SU-DHL-6 (cell line): ENCODE results near the gene IL10.

Experiments
- H2AFZ ChIP-seq: fragments of 200-600 bp; sonication (generic); 2 replicates; pipeline ENCODE4 v1.6.1; 2014; ENCODE audit warnings: low read depth, mild to moderate bottlenecking, moderate library complexity, mixed read lengths, antibody characterized with exemption, low read length; ENCODE audit not compliant: severe bottlenecking
- H3F3A ChIP-seq: fragments of 200-600 bp; shearing (Covaris generic); 2 replicates; pipeline ENCODE4 v1.6.0; 2016; ENCODE audit warnings: antibody characterized with exemption, mild to moderate bottlenecking; ENCODE audit not compliant: insufficient read depth
- H3K27ac ChIP-seq: fragments of 200-600 bp; sonication (generic); 2 replicates; pipeline ENCODE4 v1.5.1; 2016; ENCODE audit warnings: low read depth, mild to moderate bottlenecking, low read length, moderate library complexity, mixed read lengths
- H3K27me3 ChIP-seq: fragments of 200-600 bp; sonication (generic), shearing (Covaris generic); 2 replicates; pipeline ENCODE4 v1.6.0; 2014; ENCODE audit warnings: mild to moderate bottlenecking, low read length
- H3K36me3 ChIP-seq: fragments of 200-600 bp; sonication (generic); 2 replicates; pipeline ENCODE4 v1.6.1; 2014; ENCODE audit warnings: mild to moderate bottlenecking, low read length, mixed read lengths
- H3K4me2 ChIP-seq: fragments of 300-600, 200-600 bp; shearing (Covaris generic), sonication (generic); 2 replicates; pipeline ENCODE4 v1.6.0; 2014; ENCODE audit warnings: low read length, low read depth, mild to moderate bottlenecking; ENCODE audit not compliant: poor library complexity, severe bottlenecking
- H3K4me3 ChIP-seq: fragments of 200-600 bp; sonication (generic); 2 replicates; pipeline ENCODE4 v1.5.1; 2014; ENCODE audit warnings: antibody characterized with exemption, low read length, mild to moderate bottlenecking, mixed read lengths; ENCODE audit not compliant: insufficient read depth, poor library complexity, severe bottlenecking
- H3K79me2 ChIP-seq: fragments of 200-600 bp; sonication (generic); 2 replicates; pipeline ENCODE4 v1.6.1; 2014; ENCODE audit warnings: mild to moderate bottlenecking, low read length, moderate library complexity; ENCODE audit not compliant: insufficient read depth
- H3K9ac ChIP-seq: fragments of 200-600 bp; sonication (generic); 2 replicates; pipeline ENCODE4 v1.7.0; 2014; ENCODE audit warnings: mild to moderate bottlenecking, low read length
- H3K9me2 ChIP-seq: fragments of 200-600 bp; sonication (generic); replicated peaks from 2 replicates; pipeline ENCODE4 v1.6.1; 2014; ENCODE audit warnings: low read length; ENCODE audit not compliant: insufficient read depth
- H3K9me3 ChIP-seq: fragments of 200-600 bp; sonication (generic); 2 replicates; pipeline ENCODE4 v1.6.1; 2014; ENCODE audit warnings: low read length, mixed read lengths; ENCODE audit not compliant: insufficient read depth
- H4K20me1 ChIP-seq: fragments of 200-600 bp; sonication (generic); 2 replicates; pipeline ENCODE4 v1.6.1; 2014; ENCODE audit warnings: low read depth, mild to moderate bottlenecking, antibody characterized with exemption, low read length, moderate library complexity, mixed read lengths
- EZH2phosphoT487 ChIP-seq: fragments of 200-600 bp; sonication (generic), shearing (Covaris generic); conservative IDR thresholded peaks from 2 replicates; pipeline ENCODE4 v1.6.1; 2018; ENCODE audit warnings: mild to moderate bottlenecking, antibody characterized with exemption, low read length, moderate library complexity, mixed read lengths
- TF ChIP-seq, protein P1 (sequence below): fragments of 200-600 bp; sonication (generic); IDR thresholded peaks from one replicate; pipeline ENCODE4 v1.5.1; 2017; ENCODE audit warnings: antibody characterized with exemption, mild to moderate bottlenecking, low read length, moderate library complexity; ENCODE audit not compliant: insufficient read depth, poor library complexity, severe bottlenecking

Gene IL10

DNA sequence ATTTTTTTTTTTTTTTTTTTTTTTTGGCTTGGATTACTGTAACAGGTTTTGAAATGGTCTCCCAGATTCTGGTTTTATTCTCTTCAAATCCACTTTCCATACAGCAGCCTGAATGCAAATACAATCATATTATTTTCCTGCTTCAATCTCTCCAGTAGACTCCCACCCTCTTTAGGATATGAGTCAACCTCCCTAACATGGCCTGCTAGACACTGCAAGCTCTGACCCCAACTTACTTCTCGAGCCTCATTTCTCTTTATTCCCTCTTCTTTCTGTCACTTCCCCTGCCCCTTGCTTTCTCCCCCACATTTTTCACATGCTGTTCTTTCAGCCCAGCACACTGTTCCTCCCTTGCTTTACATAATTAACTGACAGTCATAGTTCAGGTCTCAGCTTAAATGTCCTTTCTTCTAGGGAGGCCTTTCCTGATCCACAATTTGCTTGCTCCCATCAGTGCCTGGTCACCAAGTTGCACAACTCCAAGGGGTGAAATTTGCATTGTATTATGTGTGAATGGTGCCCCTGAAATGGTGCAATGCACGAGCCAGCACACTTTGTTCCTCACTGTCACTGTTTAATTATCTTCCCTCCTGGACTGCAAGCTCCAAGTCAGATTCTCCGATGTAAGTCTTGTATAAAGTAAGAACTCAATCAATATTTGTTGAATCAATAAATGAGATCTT lies 23.8 kb downstream of the IL10 start:
- H4K20me1 ChIP-seq, result no peaks in the 10 kb centered on the region
- no peaks in the 10 kb centered on the region for H3K27me3 ChIP-seq
- no peaks in the 10 kb centered on the region for H3K79me2 ChIP-seq
- no peak overlapping the region for H3K4me2 ChIP-seq
- H3K4me3 ChIP-seq, result no peak overlapping the region
- H2AFZ ChIP-seq, result no peak overlapping the region
- H3K27ac ChIP-seq, result no peak overlapping the region
- TF ChIP-seq, protein P1, sequence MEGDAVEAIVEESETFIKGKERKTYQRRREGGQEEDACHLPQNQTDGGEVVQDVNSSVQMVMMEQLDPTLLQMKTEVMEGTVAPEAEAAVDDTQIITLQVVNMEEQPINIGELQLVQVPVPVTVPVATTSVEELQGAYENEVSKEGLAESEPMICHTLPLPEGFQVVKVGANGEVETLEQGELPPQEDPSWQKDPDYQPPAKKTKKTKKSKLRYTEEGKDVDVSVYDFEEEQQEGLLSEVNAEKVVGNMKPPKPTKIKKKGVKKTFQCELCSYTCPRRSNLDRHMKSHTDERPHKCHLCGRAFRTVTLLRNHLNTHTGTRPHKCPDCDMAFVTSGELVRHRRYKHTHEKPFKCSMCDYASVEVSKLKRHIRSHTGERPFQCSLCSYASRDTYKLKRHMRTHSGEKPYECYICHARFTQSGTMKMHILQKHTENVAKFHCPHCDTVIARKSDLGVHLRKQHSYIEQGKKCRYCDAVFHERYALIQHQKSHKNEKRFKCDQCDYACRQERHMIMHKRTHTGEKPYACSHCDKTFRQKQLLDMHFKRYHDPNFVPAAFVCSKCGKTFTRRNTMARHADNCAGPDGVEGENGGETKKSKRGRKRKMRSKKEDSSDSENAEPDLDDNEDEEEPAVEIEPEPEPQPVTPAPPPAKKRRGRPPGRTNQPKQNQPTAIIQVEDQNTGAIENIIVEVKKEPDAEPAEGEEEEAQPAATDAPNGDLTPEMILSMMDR, result no peak
- TF ChIP-seq EZH2phosphoT487, result no peak
- H3K9me3 ChIP-seq, result no peaks in the 10 kb centered on the region
- H3K9me2 ChIP-seq, result no peaks in the 10 kb centered on the region
- H3K9ac ChIP-seq, result no peak overlapping the region
- no peaks in the 10 kb centered on the region for H3F3A ChIP-seq
- H3K36me3 ChIP-seq, result no peaks in the 10 kb centered on the region

DNA sequence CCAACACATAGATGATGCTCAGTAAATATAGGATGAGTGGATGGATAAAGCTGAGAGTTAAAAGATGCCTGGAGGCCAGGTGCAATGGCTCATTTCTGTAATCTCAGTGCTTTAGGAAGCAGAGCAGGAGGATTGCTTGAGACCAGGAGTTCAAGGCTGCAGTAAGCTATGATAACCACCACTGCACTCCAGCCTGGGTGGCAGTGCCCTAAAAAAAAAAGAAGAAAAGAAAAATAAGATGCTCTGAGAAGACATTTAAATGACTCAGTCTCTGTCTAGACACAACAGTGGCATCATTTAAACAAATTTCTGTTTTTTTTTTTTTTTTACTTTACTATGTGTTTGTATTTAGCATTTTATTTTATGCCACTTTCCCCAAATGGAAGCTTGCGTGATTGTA lies 27.0 kb downstream of the IL10 start:
- H3K9me3 ChIP-seq, result no peaks in the 10 kb centered on the region
- H3K27me3 ChIP-seq, result no peaks in the 10 kb centered on the region
- no peak overlapping the region for H3K4me3 ChIP-seq
- H3F3A ChIP-seq, result peaks cover 2% of the 10 kb centered on the region; the same call in 1 of the 2 replicates
- no peak overlapping the region for H3K9ac ChIP-seq
- no peaks in the 10 kb centered on the region for H3K9me2 ChIP-seq
- no peak overlapping the region for H3K27ac ChIP-seq
- no peak overlapping the region for H3K4me2 ChIP-seq
- no peak overlapping the region for H2AFZ ChIP-seq
- H3K36me3 ChIP-seq, result no peaks in the 10 kb centered on the region
- no peak for TF ChIP-seq EZH2phosphoT487
- TF ChIP-seq, protein P1, result no peak
- H4K20me1 ChIP-seq, result no peaks in the 10 kb centered on the region
- H3K79me2 ChIP-seq, result no peaks in the 10 kb centered on the region

DNA sequence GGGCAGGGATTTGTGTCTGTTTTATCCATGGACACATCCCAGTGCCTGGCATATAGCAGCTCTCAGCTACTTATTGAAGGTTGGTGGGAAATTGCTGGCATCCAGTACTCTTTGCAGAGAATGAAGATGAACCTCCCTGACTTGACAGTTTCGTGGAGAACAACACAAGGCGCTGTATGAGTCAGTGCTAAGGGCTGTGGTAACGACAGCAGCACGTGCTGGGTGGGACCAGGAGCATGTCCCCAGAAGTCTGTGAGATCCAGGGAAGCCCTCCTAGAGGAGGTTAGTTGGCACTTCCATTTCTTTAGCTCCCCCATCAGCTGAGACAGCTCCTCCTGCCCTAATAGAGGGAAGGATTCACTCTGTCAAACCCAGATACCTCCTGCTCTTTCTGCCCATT lies 27.6 kb downstream of the IL10 start:
- Histone ChIP-seq H4K20me1 (no peaks in the 10 kb centered on the region), H3K27ac (no peak overlapping the region), H3K27me3 (no peaks in the 10 kb centered on the region), H3K79me2 (no peaks in the 10 kb centered on the region), H3K4me3 (no peak overlapping the region), H3K9me3 (no peaks in the 10 kb centered on the region), H3K4me2 (no peak overlapping the region), H3K36me3 (no peaks in the 10 kb centered on the region), H3K9ac (no peak overlapping the region), H3K9me2 (no peaks in the 10 kb centered on the region), H3F3A (peaks cover 5% of the 10 kb centered on the region; the same call in 1 of the 2 replicates), H2AFZ (no peak overlapping the region)
- TF ChIP-seq, protein P1, result no peak
- no peak for TF ChIP-seq EZH2phosphoT487
